H9 (cell line): ENCODE data around the gene FUT2. TPM values are rescaled to one million over a fixed set of nuclear protein-coding genes. Genes with fewer than 3 reads are reported as not detected.

Source experiments
- DNase-seq: peaks from one replicate; pipeline ENCODE4 v3.0.0-alpha.2; 2017
- H2AFZ ChIP-seq: one replicate; pipeline ENCODE4 v1.6.1; 2013; ENCODE audit warnings: mild to moderate bottlenecking, low read length, control low read depth, moderate library complexity
- H2AK5ac ChIP-seq: 2 replicates; pipeline ENCODE4 v1.6.1; 2013; ENCODE audit warnings: low read length, control low read depth, mixed read lengths; ENCODE audit not compliant: insufficient read length
- H2BK120ac ChIP-seq: one replicate; pipeline ENCODE4 v1.6.1; 2013; ENCODE audit warnings: low read depth, mild to moderate bottlenecking, low read length, control low read depth, inconsistent platforms; ENCODE audit not compliant: poor library complexity, severe bottlenecking
- H2BK12ac ChIP-seq: 2 replicates; pipeline ENCODE4 v1.6.1; 2013; ENCODE audit warnings: low read length, control low read depth, mixed read lengths, low read depth; ENCODE audit not compliant: insufficient read length
- H2BK15ac ChIP-seq: 2 replicates; pipeline ENCODE4 v1.6.1; 2013; ENCODE audit warnings: low read depth, low read length, control low read depth
- H2BK20ac ChIP-seq: one replicate; pipeline ENCODE4 v1.6.1; 2013; ENCODE audit warnings: low read depth, mild to moderate bottlenecking, low read length, control low read depth, inconsistent platforms; ENCODE audit not compliant: poor library complexity, severe bottlenecking
- H2BK5ac ChIP-seq: 2 replicates; pipeline ENCODE4 v1.6.1; 2013; ENCODE audit warnings: low read length, control low read depth, mixed read lengths; ENCODE audit not compliant: insufficient read length
- H3K14ac ChIP-seq: 2 replicates; pipeline ENCODE4 v1.6.1; 2013; ENCODE audit warnings: low read length, control low read depth; ENCODE audit not compliant: insufficient read depth
- H3K18ac ChIP-seq: 2 replicates; pipeline ENCODE4 v1.6.1; 2013; ENCODE audit warnings: low read depth, mild to moderate bottlenecking, mixed read lengths, low read length, control low read depth; ENCODE audit not compliant: insufficient read length
- H3K23ac ChIP-seq: 2 replicates; pipeline ENCODE4 v1.6.1; 2013; ENCODE audit warnings: low read length, control low read depth, mixed read lengths, low read depth; ENCODE audit not compliant: insufficient read length
- H3K23me2 ChIP-seq: 2 replicates; pipeline ENCODE4 v1.6.1; 2013; ENCODE audit warnings: low read depth, mild to moderate bottlenecking, mixed read lengths, low read length, control low read depth; ENCODE audit not compliant: insufficient read length, poor library complexity, severe bottlenecking
- H3K27ac ChIP-seq: 2 replicates; pipeline ENCODE4 v1.5.1; 2013; ENCODE audit warnings: low read length, control low read depth, mixed read lengths, low read depth; ENCODE audit not compliant: insufficient read length
- H3K27me3 ChIP-seq: 2 replicates; pipeline ENCODE4 v1.6.1; 2013; ENCODE audit warnings: low read length, control low read depth, inconsistent platforms; ENCODE audit not compliant: insufficient read depth
- H3K4ac ChIP-seq: 2 replicates; pipeline ENCODE4 v1.6.1; 2013; ENCODE audit warnings: low read depth, mild to moderate bottlenecking, control low read depth, inconsistent platforms, low read length, moderate library complexity
- H3K4me1 ChIP-seq: 2 replicates; pipeline ENCODE4 v1.6.1; 2013; ENCODE audit warnings: low read length, control low read depth, inconsistent platforms; ENCODE audit not compliant: insufficient read depth
- H3K4me2 ChIP-seq: 2 replicates; pipeline ENCODE4 v1.6.1; 2013; ENCODE audit warnings: low read length, control low read depth, mixed read lengths; ENCODE audit not compliant: insufficient read length, insufficient read depth
- H3K56ac ChIP-seq: 2 replicates; pipeline ENCODE4 v1.6.1; 2013; ENCODE audit warnings: low read depth, mild to moderate bottlenecking, mixed read lengths, low read length, control low read depth; ENCODE audit not compliant: insufficient read length
- H3K79me1 ChIP-seq: 2 replicates; pipeline ENCODE4 v1.6.1; 2013; ENCODE audit warnings: low read depth, mild to moderate bottlenecking, moderate library complexity, low read length, control low read depth, inconsistent platforms; ENCODE audit not compliant: insufficient read depth, poor library complexity, severe bottlenecking
- H3K79me2 ChIP-seq: 2 replicates; pipeline ENCODE4 v1.6.1; 2013; ENCODE audit warnings: low read length, control low read depth, inconsistent platforms; ENCODE audit not compliant: insufficient read depth
- H3K9ac ChIP-seq: 2 replicates; pipeline ENCODE4 v1.6.1; 2013; ENCODE audit warnings: low read length, control low read depth, mixed read lengths; ENCODE audit not compliant: insufficient read length; ENCODE audit errors: extremely low read depth
- H3K9me3 ChIP-seq: one replicate; pipeline ENCODE4 v1.6.1; 2013; ENCODE audit warnings: low read depth, low read length, inconsistent platforms; ENCODE audit not compliant: control insufficient read depth
- H3T11ph ChIP-seq: one replicate; pipeline ENCODE4 v1.6.1; 2013; ENCODE audit warnings: mild to moderate bottlenecking, low read length, control low read depth, inconsistent platforms
- H4K20me1 ChIP-seq: one replicate; pipeline ENCODE4 v1.6.1; 2013; ENCODE audit not compliant: control insufficient read depth, insufficient read length, insufficient read depth
- H4K5ac ChIP-seq: 2 replicates; pipeline ENCODE4 v1.6.1; 2013; ENCODE audit warnings: low read depth, mild to moderate bottlenecking, mixed read lengths, low read length, control low read depth; ENCODE audit not compliant: insufficient read length
- H4K8ac ChIP-seq: replicated peaks from 2 replicates; pipeline ENCODE4 v1.6.1; 2013; ENCODE audit warnings: low read length, control low read depth, mixed read lengths, low read depth; ENCODE audit not compliant: insufficient read length
- H4K91ac ChIP-seq: 2 replicates; pipeline ENCODE4 v1.6.1; 2013; ENCODE audit warnings: low read depth, mild to moderate bottlenecking, moderate library complexity, mixed read lengths, low read length, control low read depth; ENCODE audit not compliant: insufficient read length
- H3K27ac Mint-ChIP-seq, 3 experiments: 2 replicates in 2 of 3; 3 replicates in 1 of 3; pipeline ENCODE4 v1.8.0; 2020 to 2021; ENCODE audit warnings: mixed read lengths in 3 of 3, mild to moderate bottlenecking in 1 of 3, moderate library complexity in 1 of 3
- H3K27me3 Mint-ChIP-seq: 2 replicates; pipeline ENCODE4 v1.8.0; 2021; ENCODE audit warnings: low read depth, mild to moderate bottlenecking, moderate library complexity, mixed read lengths
- H3K36me3 Mint-ChIP-seq, 3 experiments: 2 replicates in 2 of 3; 3 replicates in 1 of 3; pipeline ENCODE4 v1.8.0; 2020 to 2021; ENCODE audit warnings: low read depth in 3 of 3, mixed read lengths in 3 of 3; ENCODE audit not compliant: insufficient read depth in 1 of 3
- H3K4me1 Mint-ChIP-seq, 2 experiments: 2 replicates each; pipeline ENCODE4 v1.8.0; 2020; ENCODE audit warnings: mixed read lengths in 2 of 2
- H3K4me3 Mint-ChIP-seq, 2 experiments: 2 replicates in 1 of 2; 3 replicates in 1 of 2; pipeline ENCODE4 v1.8.0; 2020 to 2021; ENCODE audit warnings: mild to moderate bottlenecking in 2 of 2, mixed read lengths in 2 of 2, moderate library complexity in 1 of 2
- H3K9me3 Mint-ChIP-seq, 2 experiments: 2 replicates in 1 of 2; 3 replicates in 1 of 2; pipeline ENCODE4 v1.8.0; 2020; ENCODE audit warnings: mild to moderate bottlenecking in 2 of 2, mixed read lengths in 2 of 2, moderate library complexity in 1 of 2
- WGBS: extraction: QIAGEN DNeasy Blood & Tissue Kit; methylation state at CpG from one replicate; pipeline ENCODE4 v1.1.7; 2013; ENCODE audit warnings: missing lambda C conversion rate, low lambda C conversion rate, mixed read lengths; ENCODE audit not compliant: insufficient read length; ENCODE audit errors: extremely low coverage; 5-methylcytosine and 5-hydroxymethylcytosine counted together
- total RNA-seq: library from RNA; stranded (reverse); gene quantifications from 2 replicates; pipeline ENCODE4 v1.2.1, GENCODE V29; 2021
- TF ChIP-seq, protein P1 (sequence below): fragments of 200-600 bp; sonication (generic); conservative IDR thresholded peaks from 3 replicates; pipeline ENCODE4 v1.8.0; 2021; ENCODE audit warnings: antibody characterized with exemption, mild to moderate bottlenecking

Gene FUT2
- total RNA-seq, 1 experiment from 2014 or later: 11.4 TPM

DNA sequence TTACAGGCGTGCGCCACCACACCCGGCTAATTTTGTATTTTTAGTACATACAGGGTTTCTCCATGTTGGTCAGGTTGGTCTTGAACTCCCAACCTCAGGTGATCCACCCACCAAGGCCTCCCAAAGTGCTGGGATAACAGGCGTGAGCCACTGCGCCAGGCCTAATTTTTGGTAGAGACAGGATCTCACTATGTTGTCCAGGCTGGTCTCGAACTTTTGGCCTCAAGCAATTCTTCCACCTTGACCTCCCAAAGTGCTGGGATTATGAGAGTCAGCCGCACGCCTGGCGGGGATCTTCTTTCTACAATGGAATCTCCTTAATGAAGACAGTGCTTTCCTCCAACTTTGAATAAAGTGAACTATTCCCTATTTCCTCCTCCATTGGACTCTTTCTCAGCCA lies 38.9 kb downstream of the FUT2 start:
- H2BK15ac ChIP-seq: no peak overlapping the region
- WGBS: no CpG with 5 or more reads among the region's 9 CpGs
- H3K4me2 ChIP-seq: no peak overlapping the region
- no peak overlapping the region for H3T11ph ChIP-seq
- no peak overlapping the region for H2AK5ac ChIP-seq
- H3K18ac ChIP-seq: no peak overlapping the region
- peaks cover 11 to 33% of the 10 kb centered on the region in 2 experiments for H3K4me1 Mint-ChIP-seq
- H3K79me2 ChIP-seq: no peaks in the 10 kb centered on the region
- peaks cover 2 to 4% (median 3%) of the 10 kb centered on the region in 3 experiments; a peak in 3 of 7 replicates for H3K36me3 Mint-ChIP-seq
- H2BK120ac ChIP-seq: no peak overlapping the region
- no peak overlapping the region for H2BK20ac ChIP-seq
- H3K9me3 Mint-ChIP-seq: no peaks in the 10 kb centered on the region
- H3K27me3 Mint-ChIP-seq: peaks cover 6% of the 10 kb centered on the region
- H2BK5ac ChIP-seq: no peak overlapping the region
- no peak for DNase-seq
- no peak overlapping the region; a peak in 1 of 7 replicates for H3K27ac Mint-ChIP-seq
- no peaks in the 10 kb centered on the region for H3K9me3 ChIP-seq
- peak overlapping the region; percentile 66 to 87 for H3K4me3 Mint-ChIP-seq
- H3K9ac ChIP-seq: no peak overlapping the region
- H3K4ac ChIP-seq: no peak overlapping the region
- no peaks in the 10 kb centered on the region for H3K27me3 ChIP-seq
- H3K79me1 ChIP-seq: no peaks in the 10 kb centered on the region
- no peak overlapping the region for H3K14ac ChIP-seq
- no peak overlapping the region for H3K56ac ChIP-seq
- TF ChIP-seq, protein P1, sequence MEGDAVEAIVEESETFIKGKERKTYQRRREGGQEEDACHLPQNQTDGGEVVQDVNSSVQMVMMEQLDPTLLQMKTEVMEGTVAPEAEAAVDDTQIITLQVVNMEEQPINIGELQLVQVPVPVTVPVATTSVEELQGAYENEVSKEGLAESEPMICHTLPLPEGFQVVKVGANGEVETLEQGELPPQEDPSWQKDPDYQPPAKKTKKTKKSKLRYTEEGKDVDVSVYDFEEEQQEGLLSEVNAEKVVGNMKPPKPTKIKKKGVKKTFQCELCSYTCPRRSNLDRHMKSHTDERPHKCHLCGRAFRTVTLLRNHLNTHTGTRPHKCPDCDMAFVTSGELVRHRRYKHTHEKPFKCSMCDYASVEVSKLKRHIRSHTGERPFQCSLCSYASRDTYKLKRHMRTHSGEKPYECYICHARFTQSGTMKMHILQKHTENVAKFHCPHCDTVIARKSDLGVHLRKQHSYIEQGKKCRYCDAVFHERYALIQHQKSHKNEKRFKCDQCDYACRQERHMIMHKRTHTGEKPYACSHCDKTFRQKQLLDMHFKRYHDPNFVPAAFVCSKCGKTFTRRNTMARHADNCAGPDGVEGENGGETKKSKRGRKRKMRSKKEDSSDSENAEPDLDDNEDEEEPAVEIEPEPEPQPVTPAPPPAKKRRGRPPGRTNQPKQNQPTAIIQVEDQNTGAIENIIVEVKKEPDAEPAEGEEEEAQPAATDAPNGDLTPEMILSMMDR: no peak
- H3K23me2 ChIP-seq: peaks cover 9% of the 10 kb centered on the region
- no peak overlapping the region for H3K23ac ChIP-seq
- no peak overlapping the region for H2AFZ ChIP-seq
- H3K27ac ChIP-seq: no peak overlapping the region
- no peaks in the 10 kb centered on the region for H4K20me1 ChIP-seq
- no peaks in the 10 kb centered on the region; the same call in 1 of the 2 replicates for H3K4me1 ChIP-seq
- no peak overlapping the region for H4K91ac ChIP-seq
- no peak overlapping the region for H2BK12ac ChIP-seq
- no peak overlapping the region for H4K5ac ChIP-seq
- H4K8ac ChIP-seq: no peak overlapping the region
